T-cell (primary cell): ENCODE results near the gene FLNB. TPM values are rescaled to one million over a fixed set of nuclear protein-coding genes. Genes with fewer than 3 reads are reported as not detected.
A peak's percentile ranks its signal among the peaks of the same experiment; 100 is the strongest.

Source experiments
- ATAC-seq, 4 experiments: fragments of 200-7000 bp in 3 of 4; fragments of 150-1000 bp in 1 of 4; cut with Tn5 transposase; replicated peaks in 1 of 4; 1 replicate in 3 of 4; 2 replicates in 1 of 4; pipeline ENCODE4 v1.10.0; 2021; ENCODE audit warnings: moderate library complexity in 3 of 4, mild to moderate bottlenecking in 2 of 4, moderate number of reproducible peaks in 1 of 4
- CTCF ChIA-PET, 2 donors: fragments of 300-600 bp; sonication (Branson Sonifier 250); formaldehyde crosslinking; loops; one replicate each; lab custom pipeline; 2022; ENCODE audit warnings: antibody characterized with exemption in 2 of 2; lab: Charles Lee
- POLR2A ChIA-PET, 2 donors: fragments of 300-600 bp; sonication (Branson Sonifier 250); formaldehyde crosslinking; loops; one replicate each; lab custom pipeline; 2022; ENCODE audit warnings: antibody characterized with exemption in 2 of 2; lab: Charles Lee
- DNase-seq, 35 experiments: peaks; one replicate each; pipeline versions ENCODE4 v3.0.0 to v3.0.0-alpha.2; 2013 to 2023
- H3K27ac ChIP-seq: one replicate; pipeline ENCODE4 v1.5.1; 2013; ENCODE audit warnings: low read length
- H3K27me3 ChIP-seq, 2 experiments: replicated peaks in 1 of 2; 1 replicate in 1 of 2; 2 replicates in 1 of 2; pipeline versions ENCODE4 v1.6.1 to v1.7.0; 2013; ENCODE audit warnings: low read length in 1 of 2, mixed read lengths in 1 of 2; ENCODE audit not compliant: control insufficient read depth in 2 of 2, insufficient read depth in 2 of 2; ENCODE audit errors: extremely low read depth in 1 of 2
- H3K36me3 ChIP-seq, 2 donors: 1 replicate in 1 of 2; 2 replicates in 1 of 2; pipeline versions ENCODE4 v1.6.1 to v1.7.0; 2013; ENCODE audit warnings: low read length in 1 of 2; ENCODE audit not compliant: control insufficient read depth in 2 of 2, insufficient read depth in 1 of 2; ENCODE audit errors: extremely low read depth in 1 of 2
- H3K4me1 ChIP-seq, 2 experiments: 1 replicate in 1 of 2; 2 replicates in 1 of 2; pipeline versions ENCODE4 v1.6.1 to v1.7.0; 2013; ENCODE audit warnings: low read length in 2 of 2, mixed read lengths in 1 of 2; ENCODE audit not compliant: insufficient read depth in 2 of 2, control insufficient read depth in 1 of 2; ENCODE audit errors: extremely low read depth in 1 of 2
- H3K4me3 ChIP-seq, 2 donors: 1 replicate in 1 of 2; 2 replicates in 1 of 2; pipeline versions ENCODE4 v1.5.1 to v1.7.0; 2013; ENCODE audit warnings: mild to moderate bottlenecking in 2 of 2, low read length in 1 of 2, moderate library complexity in 1 of 2; ENCODE audit not compliant: control insufficient read depth in 1 of 2; ENCODE audit errors: extremely low read depth in 1 of 2
- H3K9me3 ChIP-seq: 2 replicates; pipeline ENCODE4 v1.7.0; 2013
- H3K27ac Mint-ChIP-seq, 2 donors: one replicate each; pipeline ENCODE4 v1.8.0; 2020 to 2021; ENCODE audit warnings: mild to moderate bottlenecking in 2 of 2, mixed read lengths in 2 of 2
- H3K27me3 Mint-ChIP-seq, 2 donors: one replicate each; pipeline ENCODE4 v1.8.0; 2021 to 2022; ENCODE audit warnings: mixed read lengths in 2 of 2
- H3K36me3 Mint-ChIP-seq: one replicate; pipeline ENCODE4 v1.8.0; 2021; ENCODE audit warnings: mixed read lengths
- H3K4me1 Mint-ChIP-seq, 3 donors: one replicate each; pipeline ENCODE4 v1.8.0; 2020 to 2022; ENCODE audit warnings: mixed read lengths in 3 of 3, mild to moderate bottlenecking in 1 of 3
- H3K4me3 Mint-ChIP-seq, 3 donors: one replicate each; pipeline ENCODE4 v1.8.0; 2020 to 2022; ENCODE audit warnings: mild to moderate bottlenecking in 3 of 3, mixed read lengths in 3 of 3, moderate library complexity in 3 of 3
- H3K9me3 Mint-ChIP-seq, 3 donors: one replicate each; pipeline ENCODE4 v1.8.0; 2020 to 2022; ENCODE audit warnings: mixed read lengths in 3 of 3
- WGBS: methylation state at CpG from one replicate; pipeline ENCODE4 v1.1.5; 2013; ENCODE audit warnings: missing lambda C conversion rate; ENCODE audit not compliant: insufficient coverage; 5-methylcytosine and 5-hydroxymethylcytosine counted together
- total RNA-seq, 35 experiments: library from RNA in 6 of 35; stranded (reverse) in 6 of 35; fragments of 120-200 nt in 1 of 35; gene quantifications; one replicate each; pipeline versions ENCODE4 v1.2.1 to v1.2.4 and lab custom pipeline; 2013 to 2026

FLNB gene
- total RNA-seq, 5 donors from 2014 or later (not counting 1 experiment from before 2014, with no cell fraction given): 37.0 to 79.7 (median 39.4) TPM

- H3K36me3 Mint-ChIP-seq: no peaks in the 10 kb centered on the region
- no peaks in the 10 kb centered on the region for H3K27me3 Mint-ChIP-seq
- DNase-seq (no peak), ATAC-seq (no peak)
- no peaks in the 10 kb centered on the region for H3K36me3 ChIP-seq
- H3K9me3 ChIP-seq: no peaks in the 10 kb centered on the region
- WGBS: no CpG with 5 or more reads among the region's 1 CpG
- no peak overlapping the region for H3K4me3 ChIP-seq
- ChIA-PET POLR2A (no interaction called here), CTCF (no interaction called here)
- H3K27ac Mint-ChIP-seq: no peak overlapping the region
- no peaks in the 10 kb centered on the region for H3K9me3 Mint-ChIP-seq
- no peak overlapping the region for H3K4me3 Mint-ChIP-seq
- H3K27ac ChIP-seq: no peak overlapping the region
- H3K4me1 ChIP-seq: peaks cover 7 to 16% of the 10 kb centered on the region in 2 experiments
- H3K27me3 ChIP-seq: no peaks in the 10 kb centered on the region
- H3K4me1 Mint-ChIP-seq: peaks cover 19 to 24% (median 21%) of the 10 kb centered on the region in 3 donors
Measured at GRCh38 chr3:57980416-57980815, 27.8 kb upstream of the FLNB start.

GRCh38 chr3:57981483-57982087 is 26.6 kb upstream of the FLNB start:
- ChIA-PET POLR2A (no interaction called here), CTCF (no interaction called here)
- no peaks in the 10 kb centered on the region for H3K27me3 Mint-ChIP-seq
- H3K4me1 Mint-ChIP-seq: peaks cover 19 to 24% (median 21%) of the 10 kb centered on the region in 3 donors
- DNase-seq (no peak), ATAC-seq (no peak)
- H3K4me1 ChIP-seq: peaks cover 7 to 16% of the 10 kb centered on the region in 2 experiments
- no peak overlapping the region for H3K27ac Mint-ChIP-seq
- H3K9me3 Mint-ChIP-seq: no peaks in the 10 kb centered on the region
- no peaks in the 10 kb centered on the region for H3K27me3 ChIP-seq
- H3K27ac ChIP-seq: no peak overlapping the region
- no peak overlapping the region for H3K4me3 Mint-ChIP-seq
- 84% methylated on average over 7 of the region's 10 CpGs for WGBS
- H3K36me3 Mint-ChIP-seq: no peaks in the 10 kb centered on the region
- no peaks in the 10 kb centered on the region for H3K36me3 ChIP-seq
- no peaks in the 10 kb centered on the region for H3K9me3 ChIP-seq
- H3K4me3 ChIP-seq: no peak overlapping the region

GRCh38 chr3:57982561-57983243 is 25.5 kb upstream of the FLNB start:
- H3K36me3 ChIP-seq: no peaks in the 10 kb centered on the region
- ChIA-PET CTCF (no interaction called here), POLR2A (no interaction called here)
- no peak for DNase-seq
- H3K27me3 ChIP-seq: no peaks in the 10 kb centered on the region
- H3K4me1 ChIP-seq: peaks cover 7 to 16% of the 10 kb centered on the region in 2 experiments
- Mint-ChIP-seq H3K36me3 (no peaks in the 10 kb centered on the region), H3K4me1 (peaks cover 18 to 24% (median 21%) of the 10 kb centered on the region in 3 donors), H3K27ac (peak overlapping the region in 1 of 2 donors; percentile 61), H3K27me3 (no peaks in the 10 kb centered on the region), H3K4me3 (no peak overlapping the region), H3K9me3 (no peaks in the 10 kb centered on the region)
- no peak overlapping the region for H3K4me3 ChIP-seq
- no peak overlapping the region for H3K27ac ChIP-seq
- WGBS: 97% methylated on average over 6 of the region's 9 CpGs
- ATAC-seq: no peak
- no peaks in the 10 kb centered on the region for H3K9me3 ChIP-seq

GRCh38 chr3:57983734-57984518 is 24.3 kb upstream of the FLNB start:
- H3K9me3 Mint-ChIP-seq: no peaks in the 10 kb centered on the region
- peak overlapping the region in 1 of 3 donors; percentile 20 for H3K4me3 Mint-ChIP-seq
- no peaks in the 10 kb centered on the region for H3K9me3 ChIP-seq
- H3K4me1 ChIP-seq: peaks cover 7 to 16% of the 10 kb centered on the region in 2 experiments
- no peaks in the 10 kb centered on the region for H3K36me3 ChIP-seq
- WGBS: 0% methylated on average over 5 of the region's 5 CpGs
- H3K27ac ChIP-seq: peak overlapping the region; percentile 63
- H3K4me3 ChIP-seq: no peak overlapping the region
- POLR2A ChIA-PET: interaction anchor here in 1 of 2 donors (0.5 kb wide), 1 partner anchor 16 kb away, joined by 4 read pairs; no protein-coding TSS in a partner anchor
- H3K4me1 Mint-ChIP-seq: peaks cover 17 to 24% (median 21%) of the 10 kb centered on the region in 3 donors
- ATAC-seq: peak; percentile 89 to 95 (median 92)
- H3K27ac Mint-ChIP-seq: peak overlapping the region; percentile 80 to 85
- CTCF ChIA-PET: interaction anchor here in 1 of 2 donors (0.5 kb wide), 1 partner anchor 323 kb away, joined by 3 read pairs; no protein-coding TSS in a partner anchor
- H3K27me3 ChIP-seq: no peaks in the 10 kb centered on the region
- no peaks in the 10 kb centered on the region for H3K36me3 Mint-ChIP-seq
- DNase-seq: peak in 24 of 35 experiments; percentile 3 to 47 (median 14)
- H3K27me3 Mint-ChIP-seq: no peaks in the 10 kb centered on the region

GRCh38 chr3:57985176-57985983 is 22.8 kb upstream of the FLNB start:
- no peak for DNase-seq
- Mint-ChIP-seq H3K4me1 (peaks cover 17 to 23% (median 21%) of the 10 kb centered on the region in 3 donors), H3K4me3 (no peak overlapping the region), H3K27me3 (no peaks in the 10 kb centered on the region), H3K36me3 (no peaks in the 10 kb centered on the region), H3K9me3 (no peaks in the 10 kb centered on the region), H3K27ac (no peak overlapping the region)
- POLR2A ChIA-PET: no interaction called here
- CTCF ChIA-PET: no interaction called here
- ATAC-seq: no peak
- Histone ChIP-seq H3K4me3 (no peak overlapping the region), H3K27ac (no peak overlapping the region), H3K4me1 (peaks cover 7 to 16% of the 10 kb centered on the region in 2 experiments), H3K9me3 (no peaks in the 10 kb centered on the region), H3K36me3 (no peaks in the 10 kb centered on the region), H3K27me3 (no peaks in the 10 kb centered on the region)
- 91% methylated on average over 5 of the region's 9 CpGs for WGBS

GRCh38 chr3:57985984-57986246 is 22.3 kb upstream of the FLNB start:
- H3K27me3 Mint-ChIP-seq: no peaks in the 10 kb centered on the region
- peaks cover 17 to 21% (median 21%) of the 10 kb centered on the region in 3 donors for H3K4me1 Mint-ChIP-seq
- POLR2A ChIA-PET: no interaction called here

More at GRCh38 chr3:57985984-57986246, 22.3 kb upstream of the FLNB start:
- no peak overlapping the region for H3K27ac Mint-ChIP-seq
- H3K9me3 ChIP-seq: no peaks in the 10 kb centered on the region
- ATAC-seq (no peak), DNase-seq (no peak)
- no peaks in the 10 kb centered on the region for H3K9me3 Mint-ChIP-seq
- peaks cover 7 to 16% of the 10 kb centered on the region in 2 experiments for H3K4me1 ChIP-seq
- no peaks in the 10 kb centered on the region for H3K36me3 ChIP-seq
- no peaks in the 10 kb centered on the region for H3K27me3 ChIP-seq
- 100% methylated on average over 1 of the region's 2 CpGs for WGBS
- no peak overlapping the region for H3K4me3 Mint-ChIP-seq
- H3K4me3 ChIP-seq: no peak overlapping the region
- no peak overlapping the region for H3K27ac ChIP-seq
- CTCF ChIA-PET: no interaction called here
- H3K36me3 Mint-ChIP-seq: no peaks in the 10 kb centered on the region
